Measurements from ENCODE around the gene ACTR3C.
"Not testable (repeated sequence)": the region's sequence is repeated elsewhere in the genome, so short reads cannot be mapped to it uniquely, and the experiment has no call there.

The ACTR3C gene

GRCh38 chr7:150327308-150327707, 4.0 kb upstream of the ACTR3C start:
- Histone ChIP-seq H3K36me3 (no peaks in the 10 kb centered on the region), H4K20me1 (no peaks in the 10 kb centered on the region), H3K27ac (no peak overlapping the region), H3K9me3 (peaks cover 13% of the 10 kb centered on the region), H3K27me3 (peaks cover 31% of the 10 kb centered on the region), H3K4me3 (no peak overlapping the region), H3K4me2 (no peak overlapping the region), H3K9ac (no peak overlapping the region), H3K4me1 (0 out of 2 replicates have a peak, but pooled peaks cover 5% of the 10 kb centered on the region)
- no peak for TF ChIP-seq Cebpa-rat (IDR thresholded peaks at IDR 0.05)

DNA sequence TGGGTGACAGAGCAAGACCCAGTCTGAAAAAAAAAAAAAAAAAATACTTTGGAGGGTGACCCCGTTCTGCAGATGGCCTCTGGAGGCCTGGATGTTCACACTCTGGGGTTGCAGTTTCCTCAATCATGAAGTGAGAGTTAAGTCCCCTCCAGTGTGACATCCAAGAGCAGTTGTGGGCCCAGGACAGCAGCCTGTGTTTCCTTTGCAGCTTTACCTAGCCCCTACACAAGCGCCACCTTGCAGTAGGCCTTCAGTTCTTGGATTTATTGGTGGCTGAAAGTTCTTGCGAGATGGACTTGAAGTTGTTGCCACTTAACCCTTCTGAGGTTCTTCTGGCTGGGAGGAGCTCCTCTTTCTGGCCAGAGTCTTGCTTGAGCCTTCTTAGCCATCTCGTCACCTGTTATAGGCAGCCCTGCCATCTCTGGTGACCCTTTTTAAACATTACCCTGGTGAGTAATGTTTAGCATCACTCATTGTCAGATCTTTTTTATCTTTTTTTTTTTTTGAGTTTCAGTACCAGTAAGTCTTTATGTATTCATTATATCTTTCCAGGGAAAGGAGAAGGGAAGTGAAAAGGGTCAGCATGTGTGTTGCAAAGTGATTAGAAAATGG, 3.4 kb upstream of the ACTR3C start:
- H3K27me3 ChIP-seq: peaks cover 37% of the 10 kb centered on the region
- H4K20me1 ChIP-seq: no peaks in the 10 kb centered on the region
- no peak overlapping the region for H3K4me3 ChIP-seq
- peaks cover 17% of the 10 kb centered on the region for H3K9me3 ChIP-seq
- H3K4me1 ChIP-seq: 0 out of 2 replicates have a peak, but pooled peaks cover 5% of the 10 kb centered on the region
- H3K4me2 ChIP-seq: no peak overlapping the region
- no peak overlapping the region for H3K9ac ChIP-seq
- no peaks in the 10 kb centered on the region for H3K36me3 ChIP-seq
- no peak overlapping the region for H3K27ac ChIP-seq
- no peak for TF ChIP-seq Cebpa-rat (IDR thresholded peaks at IDR 0.05)

GRCh38 chr7:150325901-150326300, 2.6 kb upstream of the ACTR3C start:
- TF ChIP-seq Cebpa-rat (IDR thresholded peaks at IDR 0.05): no peak
- Histone ChIP-seq H3K4me1 (0 out of 2 replicates have a peak, but pooled peaks cover 5% of the 10 kb centered on the region), H3K36me3 (no peaks in the 10 kb centered on the region), H3K9ac (no peak overlapping the region), H3K9me3 (peaks cover 17% of the 10 kb centered on the region), H3K27me3 (peaks cover 43% of the 10 kb centered on the region), H3K27ac (no peak overlapping the region), H4K20me1 (no peaks in the 10 kb centered on the region), H3K4me3 (no peak overlapping the region), H3K4me2 (no peak overlapping the region)

- Histone ChIP-seq H4K20me1 (no peaks in the 10 kb centered on the region), H3K9ac (no peak overlapping the region), H3K27me3 (peaks cover 44% of the 10 kb centered on the region), H3K4me2 (no peak overlapping the region), H3K4me3 (no peak overlapping the region), H3K9me3 (peaks cover 17% of the 10 kb centered on the region), H3K27ac (no peak overlapping the region), H3K36me3 (no peaks in the 10 kb centered on the region), H3K4me1 (0 out of 2 replicates have a peak, but pooled peaks cover 5% of the 10 kb centered on the region)
- no peak for TF ChIP-seq Cebpa-rat (IDR thresholded peaks at IDR 0.05)
Measured at GRCh38 chr7:150325110-150325611, 1.8 kb upstream of the ACTR3C start.

DNA sequence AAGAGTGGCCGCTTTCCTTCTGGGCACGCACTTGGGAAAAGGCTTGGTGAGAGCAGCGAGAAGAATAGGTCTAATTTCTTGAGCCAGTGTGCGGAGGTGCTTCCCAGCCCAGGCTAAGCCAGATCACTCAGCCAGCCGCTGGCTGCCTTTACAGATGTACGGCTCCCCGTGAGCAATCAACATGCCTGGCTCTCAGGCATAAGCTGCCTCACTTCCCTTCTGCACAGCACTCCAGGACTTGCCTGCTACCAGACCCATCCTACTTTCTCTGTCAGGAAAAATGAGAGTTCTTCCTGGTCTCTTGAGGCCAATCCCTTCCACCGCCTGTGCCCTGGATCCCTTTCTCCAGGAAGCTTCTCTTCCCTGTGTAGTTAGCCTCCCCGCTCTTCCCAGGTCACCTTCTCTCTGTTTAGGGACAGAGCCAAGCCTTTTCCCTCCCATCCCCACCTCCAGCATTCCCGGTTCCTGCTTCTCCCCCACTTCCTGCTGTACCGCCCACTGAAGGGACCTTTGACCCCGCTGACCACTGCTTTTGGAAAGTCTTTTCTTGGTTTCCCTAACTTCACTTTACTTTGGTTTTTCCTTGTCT, 1.1 kb upstream of the ACTR3C start:
- Histone ChIP-seq H3K4me2 (no peak overlapping the region), H3K4me3 (no peak overlapping the region), H3K9ac (no peak overlapping the region), H3K4me1 (0 out of 2 replicates have a peak, but pooled peaks cover 5% of the 10 kb centered on the region), H3K27me3 (peaks cover 44% of the 10 kb centered on the region), H3K9me3 (peaks cover 17% of the 10 kb centered on the region), H3K36me3 (no peaks in the 10 kb centered on the region), H3K27ac (no peak overlapping the region), H4K20me1 (no peaks in the 10 kb centered on the region)
- no peak for TF ChIP-seq Cebpa-rat (IDR thresholded peaks at IDR 0.05)

DNA sequence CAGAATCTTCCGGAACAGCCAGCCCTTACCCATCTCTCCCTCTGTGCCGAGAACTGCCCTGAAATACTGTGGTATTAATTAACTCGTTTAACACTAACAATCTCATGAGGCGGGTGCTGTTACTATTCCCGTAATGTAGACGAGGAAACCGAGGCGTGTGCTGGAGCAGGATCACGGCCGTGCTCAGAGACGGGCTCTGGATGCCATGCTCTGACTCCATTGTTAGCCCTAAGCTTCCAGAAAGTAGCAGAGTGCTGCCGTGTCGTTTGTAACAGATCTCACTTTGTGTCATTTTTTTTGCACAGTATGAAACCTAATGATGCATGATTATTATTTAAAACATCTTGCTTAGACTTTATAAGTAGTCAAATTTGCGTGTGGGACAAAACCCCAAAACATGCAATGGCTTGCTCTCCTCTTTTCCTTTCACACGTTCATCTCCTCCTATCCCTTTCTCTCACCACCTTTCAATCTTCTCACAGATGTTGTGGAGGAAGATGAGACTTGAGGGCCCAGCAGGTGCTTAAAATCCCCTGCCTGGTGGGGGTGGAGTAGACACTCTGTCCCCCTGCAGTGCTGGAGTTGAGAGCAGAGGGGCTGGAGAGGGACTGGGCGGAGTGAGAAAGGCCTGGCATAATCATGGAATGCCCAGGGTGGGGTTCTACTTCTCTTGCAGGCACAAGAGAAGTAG, 482 bp upstream of the ACTR3C start:
- Histone ChIP-seq H3K4me3 (peak overlapping the region; percentile 39; the same call in 1 of the 2 replicates), H3K27me3 (peaks cover 44% of the 10 kb centered on the region), H3K36me3 (no peaks in the 10 kb centered on the region), H3K9me3 (peaks cover 17% of the 10 kb centered on the region), H3K27ac (no peak overlapping the region), H4K20me1 (no peaks in the 10 kb centered on the region), H3K4me1 (0 out of 2 replicates have a peak, but pooled peaks cover 5% of the 10 kb centered on the region), H3K4me2 (peak overlapping the region; percentile 10; the same call in 1 of the 2 replicates), H3K9ac (no peak overlapping the region)
- TF ChIP-seq Cebpa-rat (IDR thresholded peaks at IDR 0.05): no peak

GRCh38 chr7:150322114-150322832, 1.1 kb downstream of the ACTR3C start:
- Histone ChIP-seq H3K9me3 (peaks cover 17% of the 10 kb centered on the region), H3K4me2 (no peak overlapping the region), H4K20me1 (no peaks in the 10 kb centered on the region), H3K4me3 (no peak overlapping the region), H3K27me3 (peaks cover 44% of the 10 kb centered on the region), H3K27ac (no peak overlapping the region), H3K4me1 (0 out of 2 replicates have a peak, but pooled peaks cover 5% of the 10 kb centered on the region), H3K9ac (no peak overlapping the region), H3K36me3 (no peaks in the 10 kb centered on the region)
- TF ChIP-seq Cebpa-rat (IDR thresholded peaks at IDR 0.05): no peak

GRCh38 chr7:150321788-150322113, 1.6 kb downstream of the ACTR3C start:
- Histone ChIP-seq H4K20me1 (no peaks in the 10 kb centered on the region), H3K4me2 (no peak overlapping the region), H3K4me1 (0 out of 2 replicates have a peak, but pooled peaks cover 5% of the 10 kb centered on the region), H3K9me3 (peaks cover 17% of the 10 kb centered on the region), H3K4me3 (no peak overlapping the region), H3K9ac (no peak overlapping the region), H3K27ac (no peak overlapping the region), H3K27me3 (peaks cover 44% of the 10 kb centered on the region), H3K36me3 (no peaks in the 10 kb centered on the region)
- TF ChIP-seq Cebpa-rat (IDR thresholded peaks at IDR 0.05): no peak

DNA sequence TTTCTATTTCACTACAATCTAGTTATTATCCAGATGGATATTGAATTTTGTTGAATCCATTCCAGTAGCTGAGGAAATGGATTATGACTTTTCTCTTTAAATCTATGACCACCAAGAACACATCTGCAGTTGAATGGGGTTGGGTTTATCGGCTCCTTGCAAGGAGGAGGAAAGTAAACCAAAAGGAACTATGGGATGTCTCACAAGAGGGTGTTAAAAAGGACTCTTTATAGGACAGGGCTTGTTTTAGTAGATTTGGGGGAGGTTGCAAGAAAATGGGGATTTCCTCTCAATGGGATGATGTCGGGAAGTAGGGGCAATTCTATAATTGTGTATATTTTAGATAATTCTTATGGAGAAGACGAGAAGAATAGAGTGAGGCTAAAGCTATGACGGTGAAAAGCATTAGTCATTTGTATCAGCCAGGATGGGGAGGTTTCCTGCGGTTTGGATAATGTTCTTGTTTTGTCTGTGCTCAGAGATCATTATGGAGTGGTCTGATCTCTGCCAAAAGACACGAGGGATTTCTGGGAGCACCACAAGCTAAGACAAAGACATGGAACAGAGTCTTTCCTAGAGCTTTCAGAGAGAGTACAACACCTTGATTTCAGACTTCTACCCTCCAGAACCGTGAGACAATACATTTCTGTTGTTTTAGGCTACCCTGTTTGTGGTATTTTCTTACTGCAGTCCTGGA, 5.4 kb downstream of the ACTR3C start:
- Histone ChIP-seq H3K9me3 (peaks cover 10% of the 10 kb centered on the region), H3K27ac (no peak overlapping the region), H3K4me1 (no peaks in the 10 kb centered on the region)

DNA sequence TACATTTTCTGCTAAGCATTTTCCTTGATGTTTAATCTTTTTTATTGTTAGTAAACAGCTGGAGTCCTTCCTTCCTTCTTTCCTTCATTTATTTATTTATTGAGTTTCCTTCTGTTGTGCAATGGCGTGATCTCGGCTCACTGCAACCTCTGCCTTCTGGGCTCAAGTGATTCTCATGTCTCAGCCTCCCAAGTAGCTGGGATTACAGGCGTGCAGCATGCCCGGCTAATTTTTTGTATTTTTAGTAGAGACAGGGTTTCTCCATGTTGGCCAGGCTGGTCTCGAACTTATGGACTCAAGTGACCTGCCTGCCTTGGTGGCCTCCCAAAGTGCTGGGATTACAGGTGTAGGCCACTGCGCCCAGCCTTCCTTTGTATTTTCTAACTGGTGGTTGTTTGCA, 6.4 kb downstream of the ACTR3C start:
- H3K4me1 ChIP-seq, H3K4me2 ChIP-seq, H3K27ac ChIP-seq, H3K9ac ChIP-seq, H4K20me1 ChIP-seq, H3K27me3 ChIP-seq, H3K4me3 ChIP-seq, H3K9me3 ChIP-seq, H3K36me3 ChIP-seq: not testable (repeated sequence)

More for the DNA sequence above, 5.4 kb downstream of the ACTR3C start:
- no peak overlapping the region for H3K4me2 ChIP-seq
- H4K20me1 ChIP-seq: no peaks in the 10 kb centered on the region
- no peaks in the 10 kb centered on the region for H3K36me3 ChIP-seq
- no peak overlapping the region for H3K4me3 ChIP-seq
- H3K9ac ChIP-seq: no peak overlapping the region
- peaks cover 19% of the 10 kb centered on the region for H3K27me3 ChIP-seq
- no peak for TF ChIP-seq Cebpa-rat (IDR thresholded peaks at IDR 0.05)
